Heart left ventricle (tissue), 16 donors: ENCODE data around the gene GAS1. TPM values are rescaled to one million over a fixed set of nuclear protein-coding genes. Genes with fewer than 3 reads are reported as not detected.
A peak's percentile ranks its signal among the peaks of the same experiment; 100 is the strongest.

Source experiments
- ATAC-seq, 4 donors: fragments of 200-7000 bp; cut with Tn5 transposase; one replicate each; pipeline ENCODE4 v1.9.1; 2020 to 2022; ENCODE audit warnings: moderate library complexity in 4 of 4, mild to moderate bottlenecking in 3 of 4, moderate number of reproducible peaks in 1 of 4
- DNase-seq, 5 donors: peaks; one replicate each; pipeline ENCODE4 v3.0.0-alpha.2; 2020
- H3K27ac ChIP-seq, 12 donors: fragments of 200-600 bp; sonication (generic) in 4 of 12; one replicate each; pipeline versions ENCODE4 v1.5.0 to v1.8.0; 2016 to 2022; ENCODE audit warnings: mild to moderate bottlenecking in 2 of 12
- H3K27me3 ChIP-seq, 9 donors: fragments of 200-600 bp; sonication (generic) in 2 of 9; one replicate each; pipeline versions ENCODE4 v1.5.1 to v1.8.0; 2016 to 2022; ENCODE audit warnings: mild to moderate bottlenecking in 3 of 9
- H3K36me3 ChIP-seq, 9 donors: fragments of 200-600 bp; sonication (generic) in 2 of 9; one replicate each; pipeline versions ENCODE4 v1.5.0 to v1.8.0; 2018 to 2022; ENCODE audit warnings: mild to moderate bottlenecking in 2 of 9
- H3K4me1 ChIP-seq, 12 donors: fragments of 200-600 bp; sonication (generic) in 4 of 12; one replicate each; pipeline versions ENCODE4 v1.5.0 to v1.8.0; 2016 to 2022; ENCODE audit warnings: mild to moderate bottlenecking in 3 of 12
- H3K4me3 ChIP-seq, 12 donors: fragments of 200-600 bp; sonication (generic) in 4 of 12; one replicate each; pipeline versions ENCODE4 v1.5.0 to v1.8.0; 2017 to 2022; ENCODE audit warnings: mild to moderate bottlenecking in 9 of 12, moderate library complexity in 4 of 12
- H3K9me3 ChIP-seq, 12 donors: fragments of 200-600 bp; sonication (generic) in 4 of 12; one replicate each; pipeline versions ENCODE4 v1.5.0 to v1.8.0; 2016 to 2022; ENCODE audit warnings: mild to moderate bottlenecking in 1 of 12
- POLR2A ChIP-seq, 2 donors: fragments of 450-650 bp; IDR thresholded peaks; one replicate each; pipeline ENCODE4 v1.6.1; 2017; ENCODE audit warnings: antibody characterized with exemption in 2 of 2, mild to moderate bottlenecking in 2 of 2, moderate library complexity in 2 of 2
- WGBS, 4 donors: extraction: QIAGEN DNeasy Blood & Tissue Kit in 2 of 4; methylation state at CpG; one replicate each; pipeline versions ENCODE4 v1.1.5 to v1.1.7; 2013 to 2018; 5-methylcytosine and 5-hydroxymethylcytosine counted together
- intact Hi-C, 10 donors: fragments of 100-400 bp; cut with DNase I; formaldehyde crosslinking; loops; one replicate each; pipeline versions ENCODE4 v1.11.1 to v1.14.2; 2022
- polyA plus RNA-seq, 2 donors: library from polyadenylated mRNA; stranded (reverse); fragments of 200-250 nt; gene quantifications; one replicate each; pipeline ENCODE4 v1.2.3, GENCODE V29; 2013
- total RNA-seq, 9 donors: library from RNA; depleted of rRNA in 2 of 9; stranded (reverse); fragments of >200 nt in 2 of 9; fragmentation: NEBNext Ultra II Directional in 3 of 9; extraction: Animal tissue kit (Norgen Biotek cat#: 25700) in 3 of 9; gene quantifications; one replicate each; pipeline versions ENCODE4 v1.1.0 to v1.2.4, GENCODE V29; 2016 to 2023
- TF ChIP-seq, protein P1 (sequence below), 12 donors: fragments of 200-600 bp; sonication (generic) in 4 of 12; IDR thresholded peaks; one replicate each; pipeline versions ENCODE4 v1.5.0 to v1.8.0; 2018 to 2022; ENCODE audit warnings: antibody characterized with exemption in 12 of 12, mild to moderate bottlenecking in 5 of 12
- donor health status: ischemic (EF 13 %, LVEDD 7.1; RV severe dilation, severe dysfunction).
- donor health status: healthy with polysubstance abuse.
- donor health status: DM: no; HTN: yes; CAD: no.
- donor health status: DM: no; HTN: no; CAD: no.
- donor health status: ischemic (EF 25% LVEDD 6.9; RV normal size, moderate dysfunction).
- donor health status: ischemic (EF 25% LVEDD 5.7; RV mildly dilated, moderate dysfunction).
- donor health status: healthy.
- donor health status: DM: yes; HTN: yes; CAD: no.
- donor health status: ischemic (EF 35%, LVEDD 5.7; RV mildly dilated, moderate dysfunction).
- donor health status: nonischemic (EF 11% LVEDD 7.7; RV severe dilation, severe dysfunction).
- donor health status: DM: yes; HTN: yes; CAD: no.
- donor health status: PGD.
- donor health status: ischemic (EF 29% LVEDD 5.4; RV normal size, mild dysfunction).
- donor health status: nonischemic (EF 23%, LVEDD 6.1; RV moderate dilation, normal function).

Gene GAS1
- total and polyA plus RNA-seq, 11 donors, result 3.3 to 55.7 (median 6.8) TPM

DNA sequence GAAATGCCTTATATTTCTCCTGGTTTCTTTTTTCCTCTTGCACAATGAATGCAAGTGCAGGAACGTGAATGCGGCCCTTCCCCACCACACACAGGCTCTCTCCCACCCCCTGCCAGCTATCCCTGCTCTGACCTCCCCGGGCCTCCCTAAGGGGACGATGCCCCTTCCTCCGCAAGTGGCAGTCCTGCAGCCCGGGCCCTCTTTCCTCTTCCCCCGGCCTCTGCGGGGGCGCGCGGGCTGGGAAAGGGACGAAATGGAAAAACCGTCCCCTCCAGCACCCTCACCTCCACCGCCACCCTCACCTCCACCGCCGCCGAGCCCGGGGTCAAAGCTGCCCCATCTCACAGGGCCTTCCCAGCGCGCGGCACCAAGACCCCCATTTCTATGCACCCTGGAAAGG lies 44.7 kb downstream of the GAS1 start:
- Histone ChIP-seq H3K9me3 (peaks cover 0 to 14% (median 1%) of the 10 kb centered on the region in 12 donors), H3K27me3 (peaks cover 0 to 43% (median 11%) of the 10 kb centered on the region in 9 donors), H3K4me1 (peaks cover 0 to 7% (median 0%) of the 10 kb centered on the region in 12 donors), H3K27ac (no peak overlapping the region), H3K4me3 (peak overlapping the region in 8 of 12 donors; percentile 21 to 43 (median 24)), H3K36me3 (no peaks in the 10 kb centered on the region)
- WGBS, 4 donors, result 17 to 24% (median 21%) methylated on average over 21 of the region's 21 CpGs
- no peak for ATAC-seq
- DNase-seq, result no peak
- intact Hi-C loops, result no loop called here
- no peak for TF ChIP-seq POLR2A (IDR thresholded peaks at IDR 0.05)
- TF ChIP-seq, protein P1, sequence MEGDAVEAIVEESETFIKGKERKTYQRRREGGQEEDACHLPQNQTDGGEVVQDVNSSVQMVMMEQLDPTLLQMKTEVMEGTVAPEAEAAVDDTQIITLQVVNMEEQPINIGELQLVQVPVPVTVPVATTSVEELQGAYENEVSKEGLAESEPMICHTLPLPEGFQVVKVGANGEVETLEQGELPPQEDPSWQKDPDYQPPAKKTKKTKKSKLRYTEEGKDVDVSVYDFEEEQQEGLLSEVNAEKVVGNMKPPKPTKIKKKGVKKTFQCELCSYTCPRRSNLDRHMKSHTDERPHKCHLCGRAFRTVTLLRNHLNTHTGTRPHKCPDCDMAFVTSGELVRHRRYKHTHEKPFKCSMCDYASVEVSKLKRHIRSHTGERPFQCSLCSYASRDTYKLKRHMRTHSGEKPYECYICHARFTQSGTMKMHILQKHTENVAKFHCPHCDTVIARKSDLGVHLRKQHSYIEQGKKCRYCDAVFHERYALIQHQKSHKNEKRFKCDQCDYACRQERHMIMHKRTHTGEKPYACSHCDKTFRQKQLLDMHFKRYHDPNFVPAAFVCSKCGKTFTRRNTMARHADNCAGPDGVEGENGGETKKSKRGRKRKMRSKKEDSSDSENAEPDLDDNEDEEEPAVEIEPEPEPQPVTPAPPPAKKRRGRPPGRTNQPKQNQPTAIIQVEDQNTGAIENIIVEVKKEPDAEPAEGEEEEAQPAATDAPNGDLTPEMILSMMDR (IDR thresholded peaks at IDR 0.05), result no peak

DNA sequence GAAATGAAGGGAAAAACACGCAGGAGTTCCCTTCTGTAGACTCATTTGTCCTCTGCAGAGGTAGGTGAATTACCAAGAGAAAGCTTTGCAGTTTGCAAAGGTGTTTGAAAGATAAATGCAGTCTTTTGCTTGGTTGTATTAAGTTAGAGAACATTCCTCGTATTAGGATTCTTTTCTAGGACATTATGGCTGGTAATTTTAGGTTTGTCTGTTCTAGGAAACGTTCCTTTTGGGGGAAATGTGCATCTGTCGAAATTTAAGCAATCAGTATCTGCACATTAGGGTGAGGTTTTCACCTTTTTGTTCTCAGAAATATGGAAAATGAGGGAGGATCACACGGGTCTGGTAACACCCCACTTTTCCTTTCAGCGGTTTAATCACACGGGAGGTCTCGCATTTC lies 45.1 kb downstream of the GAS1 start:
- H3K36me3 ChIP-seq, result no peaks in the 10 kb centered on the region
- H3K4me1 ChIP-seq, result peaks cover 0 to 7% (median 0%) of the 10 kb centered on the region in 12 donors
- peaks cover 0 to 43% (median 11%) of the 10 kb centered on the region in 9 donors for H3K27me3 ChIP-seq
- H3K9me3 ChIP-seq, result peaks cover 0 to 14% (median 1%) of the 10 kb centered on the region in 12 donors
- intact Hi-C loops, result no loop called here
- peak overlapping the region in 4 of 12 donors; percentile 23 to 43 (median 26) for H3K4me3 ChIP-seq
- DNase-seq (no peak), ATAC-seq (no peak)
- 59 to 66% (median 63%) methylated on average over 8 of the region's 8 CpGs for WGBS, 4 donors
- TF ChIP-seq POLR2A (IDR thresholded peaks at IDR 0.05), result no peak
- no peak overlapping the region for H3K27ac ChIP-seq

DNA sequence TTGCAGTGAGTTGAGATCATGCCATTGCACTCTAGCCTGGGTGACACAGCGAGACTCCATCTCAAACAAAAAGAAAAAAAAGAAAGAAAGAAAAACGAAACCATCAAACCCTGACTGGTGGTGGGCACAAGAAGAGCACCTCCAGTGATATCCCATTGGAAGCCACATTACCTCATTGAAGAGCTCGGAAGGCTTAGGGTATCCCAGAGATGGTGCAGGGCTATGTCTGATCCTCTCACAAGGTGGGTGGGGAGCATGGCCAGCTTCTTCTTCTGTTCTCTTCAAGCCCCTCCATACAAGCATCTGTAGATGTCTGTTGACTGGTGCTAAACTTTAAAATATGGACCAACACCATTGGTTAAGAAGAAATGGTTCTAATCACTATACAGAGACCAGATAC lies 45.8 kb downstream of the GAS1 start:
- 90 to 98% (median 96%) methylated on average over 3 of the region's 3 CpGs for WGBS, 4 donors
- H3K9me3 ChIP-seq, result peaks cover 0 to 8% (median 0%) of the 10 kb centered on the region in 12 donors
- no peak overlapping the region for H3K4me3 ChIP-seq
- H3K27ac ChIP-seq, result no peak overlapping the region
- H3K36me3 ChIP-seq, result no peaks in the 10 kb centered on the region
- ATAC-seq (no peak), DNase-seq (no peak)
- intact Hi-C loops, result no loop called here
- peaks cover 0 to 43% (median 11%) of the 10 kb centered on the region in 9 donors for H3K27me3 ChIP-seq
- H3K4me1 ChIP-seq, result peaks cover 0 to 7% (median 0%) of the 10 kb centered on the region in 12 donors
- TF ChIP-seq POLR2A (IDR thresholded peaks at IDR 0.05), result no peak
- TF ChIP-seq, protein P1 (IDR thresholded peaks at IDR 0.05), result no peak
